H9 (cell line): ENCODE data around the gene LAX1. TPM values are rescaled to one million over a fixed set of nuclear protein-coding genes. Genes with fewer than 3 reads are reported as not detected.

ENCODE experiments used
- DNase-seq: peaks from one replicate; pipeline ENCODE4 v3.0.0-alpha.2; 2017
- H2AFZ ChIP-seq: one replicate; pipeline ENCODE4 v1.6.1; 2013; ENCODE audit warnings: mild to moderate bottlenecking, low read length, control low read depth, moderate library complexity
- H2AK5ac ChIP-seq: 2 replicates; pipeline ENCODE4 v1.6.1; 2013; ENCODE audit warnings: low read length, control low read depth, mixed read lengths; ENCODE audit not compliant: insufficient read length
- H2BK120ac ChIP-seq: one replicate; pipeline ENCODE4 v1.6.1; 2013; ENCODE audit warnings: low read depth, mild to moderate bottlenecking, low read length, control low read depth, inconsistent platforms; ENCODE audit not compliant: poor library complexity, severe bottlenecking
- H2BK12ac ChIP-seq: 2 replicates; pipeline ENCODE4 v1.6.1; 2013; ENCODE audit warnings: low read length, control low read depth, mixed read lengths, low read depth; ENCODE audit not compliant: insufficient read length
- H2BK15ac ChIP-seq: 2 replicates; pipeline ENCODE4 v1.6.1; 2013; ENCODE audit warnings: low read depth, low read length, control low read depth
- H2BK20ac ChIP-seq: one replicate; pipeline ENCODE4 v1.6.1; 2013; ENCODE audit warnings: low read depth, mild to moderate bottlenecking, low read length, control low read depth, inconsistent platforms; ENCODE audit not compliant: poor library complexity, severe bottlenecking
- H2BK5ac ChIP-seq: 2 replicates; pipeline ENCODE4 v1.6.1; 2013; ENCODE audit warnings: low read length, control low read depth, mixed read lengths; ENCODE audit not compliant: insufficient read length
- H3K14ac ChIP-seq: 2 replicates; pipeline ENCODE4 v1.6.1; 2013; ENCODE audit warnings: low read length, control low read depth; ENCODE audit not compliant: insufficient read depth
- H3K18ac ChIP-seq: 2 replicates; pipeline ENCODE4 v1.6.1; 2013; ENCODE audit warnings: low read depth, mild to moderate bottlenecking, mixed read lengths, low read length, control low read depth; ENCODE audit not compliant: insufficient read length
- H3K23ac ChIP-seq: 2 replicates; pipeline ENCODE4 v1.6.1; 2013; ENCODE audit warnings: low read length, control low read depth, mixed read lengths, low read depth; ENCODE audit not compliant: insufficient read length
- H3K23me2 ChIP-seq: 2 replicates; pipeline ENCODE4 v1.6.1; 2013; ENCODE audit warnings: low read depth, mild to moderate bottlenecking, mixed read lengths, low read length, control low read depth; ENCODE audit not compliant: insufficient read length, poor library complexity, severe bottlenecking
- H3K27ac ChIP-seq: 2 replicates; pipeline ENCODE4 v1.5.1; 2013; ENCODE audit warnings: low read length, control low read depth, mixed read lengths, low read depth; ENCODE audit not compliant: insufficient read length
- H3K27me3 ChIP-seq: 2 replicates; pipeline ENCODE4 v1.6.1; 2013; ENCODE audit warnings: low read length, control low read depth, inconsistent platforms; ENCODE audit not compliant: insufficient read depth
- H3K4ac ChIP-seq: 2 replicates; pipeline ENCODE4 v1.6.1; 2013; ENCODE audit warnings: low read depth, mild to moderate bottlenecking, control low read depth, inconsistent platforms, low read length, moderate library complexity
- H3K4me1 ChIP-seq: 2 replicates; pipeline ENCODE4 v1.6.1; 2013; ENCODE audit warnings: low read length, control low read depth, inconsistent platforms; ENCODE audit not compliant: insufficient read depth
- H3K4me2 ChIP-seq: 2 replicates; pipeline ENCODE4 v1.6.1; 2013; ENCODE audit warnings: low read length, control low read depth, mixed read lengths; ENCODE audit not compliant: insufficient read length, insufficient read depth
- H3K56ac ChIP-seq: 2 replicates; pipeline ENCODE4 v1.6.1; 2013; ENCODE audit warnings: low read depth, mild to moderate bottlenecking, mixed read lengths, low read length, control low read depth; ENCODE audit not compliant: insufficient read length
- H3K79me1 ChIP-seq: 2 replicates; pipeline ENCODE4 v1.6.1; 2013; ENCODE audit warnings: low read depth, mild to moderate bottlenecking, moderate library complexity, low read length, control low read depth, inconsistent platforms; ENCODE audit not compliant: insufficient read depth, poor library complexity, severe bottlenecking
- H3K79me2 ChIP-seq: 2 replicates; pipeline ENCODE4 v1.6.1; 2013; ENCODE audit warnings: low read length, control low read depth, inconsistent platforms; ENCODE audit not compliant: insufficient read depth
- H3K9ac ChIP-seq: 2 replicates; pipeline ENCODE4 v1.6.1; 2013; ENCODE audit warnings: low read length, control low read depth, mixed read lengths; ENCODE audit not compliant: insufficient read length; ENCODE audit errors: extremely low read depth
- H3K9me3 ChIP-seq: one replicate; pipeline ENCODE4 v1.6.1; 2013; ENCODE audit warnings: low read depth, low read length, inconsistent platforms; ENCODE audit not compliant: control insufficient read depth
- H3T11ph ChIP-seq: one replicate; pipeline ENCODE4 v1.6.1; 2013; ENCODE audit warnings: mild to moderate bottlenecking, low read length, control low read depth, inconsistent platforms
- H4K20me1 ChIP-seq: one replicate; pipeline ENCODE4 v1.6.1; 2013; ENCODE audit not compliant: control insufficient read depth, insufficient read length, insufficient read depth
- H4K5ac ChIP-seq: 2 replicates; pipeline ENCODE4 v1.6.1; 2013; ENCODE audit warnings: low read depth, mild to moderate bottlenecking, mixed read lengths, low read length, control low read depth; ENCODE audit not compliant: insufficient read length
- H4K8ac ChIP-seq: replicated peaks from 2 replicates; pipeline ENCODE4 v1.6.1; 2013; ENCODE audit warnings: low read length, control low read depth, mixed read lengths, low read depth; ENCODE audit not compliant: insufficient read length
- H4K91ac ChIP-seq: 2 replicates; pipeline ENCODE4 v1.6.1; 2013; ENCODE audit warnings: low read depth, mild to moderate bottlenecking, moderate library complexity, mixed read lengths, low read length, control low read depth; ENCODE audit not compliant: insufficient read length
- H3K27ac Mint-ChIP-seq, 3 experiments: 2 replicates in 2 of 3; 3 replicates in 1 of 3; pipeline ENCODE4 v1.8.0; 2020 to 2021; ENCODE audit warnings: mixed read lengths in 3 of 3, mild to moderate bottlenecking in 1 of 3, moderate library complexity in 1 of 3
- H3K27me3 Mint-ChIP-seq: 2 replicates; pipeline ENCODE4 v1.8.0; 2021; ENCODE audit warnings: low read depth, mild to moderate bottlenecking, moderate library complexity, mixed read lengths
- H3K36me3 Mint-ChIP-seq, 3 experiments: 2 replicates in 2 of 3; 3 replicates in 1 of 3; pipeline ENCODE4 v1.8.0; 2020 to 2021; ENCODE audit warnings: low read depth in 3 of 3, mixed read lengths in 3 of 3; ENCODE audit not compliant: insufficient read depth in 1 of 3
- H3K4me1 Mint-ChIP-seq, 2 experiments: 2 replicates each; pipeline ENCODE4 v1.8.0; 2020; ENCODE audit warnings: mixed read lengths in 2 of 2
- H3K4me3 Mint-ChIP-seq, 2 experiments: 2 replicates in 1 of 2; 3 replicates in 1 of 2; pipeline ENCODE4 v1.8.0; 2020 to 2021; ENCODE audit warnings: mild to moderate bottlenecking in 2 of 2, mixed read lengths in 2 of 2, moderate library complexity in 1 of 2
- H3K9me3 Mint-ChIP-seq, 2 experiments: 2 replicates in 1 of 2; 3 replicates in 1 of 2; pipeline ENCODE4 v1.8.0; 2020; ENCODE audit warnings: mild to moderate bottlenecking in 2 of 2, mixed read lengths in 2 of 2, moderate library complexity in 1 of 2
- CTCF ChIP-seq: fragments of 200-600 bp; sonication (generic); conservative IDR thresholded peaks from 3 replicates; pipeline ENCODE4 v1.8.0; 2021; ENCODE audit warnings: antibody characterized with exemption, mild to moderate bottlenecking
- WGBS: extraction: QIAGEN DNeasy Blood & Tissue Kit; methylation state at CpG from one replicate; pipeline ENCODE4 v1.1.7; 2013; ENCODE audit warnings: missing lambda C conversion rate, low lambda C conversion rate, mixed read lengths; ENCODE audit not compliant: insufficient read length; ENCODE audit errors: extremely low coverage; 5-methylcytosine and 5-hydroxymethylcytosine counted together
- total RNA-seq: library from RNA; stranded (reverse); gene quantifications from 2 replicates; pipeline ENCODE4 v1.2.1, GENCODE V29; 2021

LAX1 gene
- total RNA-seq, 1 experiment from 2014 or later = not detected

- Histone ChIP-seq H3T11ph (no peak overlapping the region), H3K4ac (no peak overlapping the region), H4K20me1 (no peaks in the 10 kb centered on the region), H3K14ac (no peak overlapping the region), H3K79me2 (peaks cover 37% of the 10 kb centered on the region), H2AK5ac (no peak overlapping the region), H4K5ac (no peak overlapping the region), H2BK12ac (no peak overlapping the region), H4K91ac (no peak overlapping the region), H3K79me1 (no peaks in the 10 kb centered on the region), H3K27ac (no peak overlapping the region), H3K4me2 (no peak overlapping the region), H3K27me3 (no peaks in the 10 kb centered on the region), H3K23me2 (no peaks in the 10 kb centered on the region), H3K9me3 (no peaks in the 10 kb centered on the region), H3K4me1 (no peaks in the 10 kb centered on the region), H2BK120ac (no peak overlapping the region), H2BK15ac (no peak overlapping the region), H2BK5ac (no peak overlapping the region), H4K8ac (no peak overlapping the region), H2BK20ac (no peak overlapping the region), H2AFZ (no peak overlapping the region), H3K9ac (no peak overlapping the region), H3K18ac (no peak overlapping the region), H3K23ac (no peak overlapping the region), H3K56ac (no peak overlapping the region)
- Mint-ChIP-seq H3K4me3 (no peak overlapping the region), H3K36me3 (peaks cover 57 to 64% (median 61%) of the 10 kb centered on the region in 3 experiments), H3K27me3 (no peaks in the 10 kb centered on the region), H3K9me3 (peaks cover 13 to 27% of the 10 kb centered on the region in 2 experiments; a peak in 4 of 5 replicates), H3K27ac (no peak overlapping the region), H3K4me1 (peaks cover 26 to 39% of the 10 kb centered on the region in 2 experiments)
- DNase-seq = no peak
- TF ChIP-seq CTCF = no peak
- WGBS = no CpG with 5 or more reads among the region's 1 CpG
Measured at GRCh38 chr1:203799971-203800370, 35.0 kb downstream of the LAX1 start.
